HG02623 (cell line): ENCODE measurements around the gene TSPEAR.
"Not testable (repeated sequence)": the region's sequence is repeated elsewhere in the genome, so short reads cannot be mapped to it uniquely, and the experiment has no call there.

Experiments
- ATAC-seq: cut with Tn5 transposase; IDR thresholded peaks from one replicate; pipeline ENCODE4 v1.9.1; 2021; ENCODE audit warnings: moderate library complexity; ENCODE audit not compliant: unreplicated experiment

Gene TSPEAR

DNA sequence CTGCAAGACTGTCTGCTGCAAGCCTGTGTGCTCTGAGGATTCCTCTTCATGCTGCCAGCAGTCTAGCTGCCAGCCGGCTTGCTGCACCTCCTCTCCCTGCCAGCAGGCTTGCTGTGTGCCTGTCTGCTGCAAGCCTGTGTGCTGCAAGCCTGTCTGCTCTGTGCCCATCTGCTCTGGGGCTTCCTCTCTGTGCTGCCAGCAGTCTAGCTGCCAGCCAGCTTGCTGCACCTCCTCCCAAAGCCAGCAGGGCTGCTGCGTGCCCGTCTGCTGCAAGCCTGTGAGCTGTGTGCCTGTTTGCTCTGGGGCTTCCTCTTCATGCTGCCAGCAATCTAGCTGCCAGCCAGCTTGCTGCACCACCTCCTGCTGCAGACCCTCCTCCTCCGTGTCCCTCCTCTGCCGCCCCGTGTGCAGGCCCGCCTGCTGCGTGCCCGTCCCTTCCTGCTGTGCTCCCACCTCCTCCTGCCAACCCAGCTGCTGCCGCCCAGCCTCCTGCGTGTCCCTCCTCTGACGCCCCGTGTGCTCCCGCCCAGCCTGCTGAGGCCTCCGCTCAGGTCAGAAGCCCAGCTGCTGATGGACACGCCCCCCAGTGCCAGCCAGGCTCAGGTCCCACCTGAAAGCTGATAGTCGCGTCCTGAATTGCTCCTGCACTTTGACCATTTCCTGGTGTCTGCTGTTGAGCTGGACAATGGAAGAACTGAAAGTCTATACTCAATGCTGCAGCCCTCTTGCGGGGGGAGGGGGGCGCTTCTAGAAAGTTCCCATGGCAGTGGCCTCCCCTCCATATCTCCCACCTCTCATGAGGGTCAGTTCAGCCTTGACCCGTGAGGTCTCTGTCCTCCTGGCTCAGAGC lies 136.7 kb downstream of the TSPEAR start:
- ATAC-seq, result no peak

DNA sequence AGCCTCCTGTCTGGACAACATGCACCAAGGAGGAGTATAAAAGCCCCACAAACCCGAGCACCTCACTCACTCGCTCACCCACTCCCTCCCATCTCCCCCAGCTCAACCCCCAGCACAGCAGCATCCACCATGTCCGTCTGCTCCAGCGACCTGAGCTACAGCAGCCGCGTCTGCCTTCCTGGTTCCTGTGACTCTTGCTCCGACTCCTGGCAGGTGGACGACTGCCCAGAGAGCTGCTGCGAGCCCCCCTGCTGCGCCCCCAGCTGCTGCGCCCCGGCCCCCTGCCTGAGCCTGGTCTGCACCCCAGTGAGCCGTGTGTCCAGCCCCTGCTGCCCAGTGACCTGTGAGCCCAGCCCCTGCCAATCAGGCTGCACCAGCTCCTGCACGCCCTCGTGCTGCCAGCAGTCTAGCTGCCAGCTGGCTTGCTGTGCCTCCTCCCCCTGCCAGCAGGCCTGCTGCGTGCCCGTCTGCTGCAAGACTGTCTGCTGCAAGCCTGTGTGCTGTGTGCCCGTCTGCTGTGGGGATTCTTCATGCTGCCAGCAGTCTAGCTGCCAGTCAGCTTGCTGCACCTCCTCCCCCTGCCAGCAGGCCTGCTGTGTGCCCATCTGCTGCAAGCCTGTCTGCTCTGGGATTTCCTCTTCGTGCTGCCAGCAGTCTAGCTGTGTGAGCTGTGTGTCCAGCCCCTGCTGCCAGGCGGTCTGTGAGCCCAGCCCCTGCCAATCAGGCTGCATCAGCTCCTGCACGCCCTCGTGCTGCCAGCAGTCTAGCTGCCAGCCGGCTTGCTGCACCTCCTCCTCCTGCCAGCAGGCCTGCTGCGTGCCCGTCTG lies 137.5 kb downstream of the TSPEAR start, which contains the start of gene KRTAP10-4:
TSS of gene KRTAP10-4 (plus strand) at position 100 of the 827 bp plus-strand sequence. CDS start at position 130, 30 bp downstream.
- not testable (repeated sequence) for ATAC-seq

DNA sequence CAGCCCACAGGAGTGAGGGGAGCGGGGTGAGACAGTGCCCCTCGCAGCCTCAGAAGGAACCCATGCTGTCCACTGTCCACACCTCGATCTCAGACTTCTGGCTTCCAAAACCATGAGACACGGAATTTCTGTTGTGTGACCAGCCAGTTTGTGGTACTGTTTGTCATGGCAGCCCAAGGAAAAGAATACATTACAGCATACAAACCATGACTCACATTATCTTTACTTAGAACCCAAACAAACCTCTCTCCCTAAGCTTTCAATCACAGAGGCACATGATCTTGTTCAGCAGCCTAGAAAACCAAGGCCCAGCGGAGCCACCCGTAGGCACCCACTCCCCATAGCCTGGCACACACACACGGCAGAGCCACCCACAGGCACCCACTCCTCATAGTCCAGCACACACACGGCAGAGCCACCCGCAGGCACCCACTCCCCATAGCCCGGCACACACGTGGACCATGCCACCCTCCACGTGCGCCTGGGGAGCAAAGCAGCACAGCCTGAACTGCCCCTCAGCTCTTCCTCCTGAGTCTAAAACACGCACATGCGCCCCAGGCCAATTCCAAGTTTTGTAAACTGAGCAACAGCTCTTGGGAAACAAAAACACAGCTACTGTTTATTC lies 138.3 kb downstream of the TSPEAR start:
- no peak for ATAC-seq

DNA sequence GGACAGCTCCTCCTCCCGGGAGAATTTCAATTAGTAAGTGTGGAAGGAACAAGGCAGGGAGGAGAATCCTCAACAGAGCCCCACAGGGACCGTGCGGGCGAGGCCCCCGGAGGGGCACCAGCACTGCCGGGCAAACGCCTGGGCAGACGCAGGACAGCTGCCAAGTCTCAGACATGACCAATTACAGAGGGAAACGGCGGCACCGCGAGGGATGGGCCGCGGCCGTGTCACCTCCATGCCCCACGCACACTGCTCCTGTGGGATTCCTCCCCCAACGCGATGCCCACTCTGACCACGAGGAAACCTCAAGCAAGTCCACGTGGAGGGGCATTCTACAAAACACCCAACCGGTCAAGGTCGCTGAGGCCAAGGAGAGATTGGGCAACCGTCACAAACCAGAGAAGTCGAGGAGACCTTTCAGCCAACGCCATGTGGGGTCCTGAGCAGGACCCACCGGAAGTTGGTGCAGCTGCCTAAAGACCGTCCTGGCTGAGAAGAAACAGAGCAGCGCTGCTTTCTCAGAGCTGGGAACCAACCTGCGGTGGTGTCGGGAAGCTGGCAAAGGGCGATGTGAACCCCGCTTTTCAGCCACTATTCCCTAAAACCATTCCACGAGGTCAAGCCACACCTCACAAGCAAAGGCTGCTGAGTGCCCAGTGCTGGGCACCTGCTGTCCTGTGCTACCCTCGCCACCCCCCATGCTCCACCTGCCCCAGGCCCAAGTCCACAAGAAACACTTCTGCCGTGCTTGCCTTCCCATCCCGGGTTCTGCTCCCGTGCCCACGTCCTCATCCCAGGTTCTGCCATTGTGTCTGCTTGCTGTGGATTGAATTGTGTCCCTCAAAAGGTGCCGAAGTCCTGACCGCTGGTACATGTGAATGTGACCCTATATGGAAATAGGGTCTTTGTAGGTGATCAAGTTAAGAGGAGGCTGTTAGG lies 139.3 kb downstream of the TSPEAR start:
- no peak for ATAC-seq

DNA sequence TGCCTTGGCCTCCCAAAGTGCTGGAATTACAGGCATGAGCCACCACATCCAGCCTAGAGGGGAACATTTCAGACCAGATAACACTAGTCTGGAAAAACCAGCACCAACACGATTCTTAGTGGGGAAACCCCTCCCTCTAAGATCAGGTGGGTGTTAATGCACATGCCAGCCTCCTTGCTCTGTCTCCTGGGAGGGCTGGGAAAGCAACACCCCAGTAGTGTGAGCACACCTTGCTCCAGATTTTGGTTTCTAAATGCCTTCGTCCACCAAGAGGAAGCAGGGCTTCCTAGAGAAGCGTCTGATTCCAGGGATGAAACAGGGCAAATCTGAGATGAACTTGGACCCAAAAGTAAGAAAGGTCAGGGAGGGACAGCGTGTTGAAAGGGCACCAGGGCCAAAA lies 140.1 kb downstream of the TSPEAR start:
- ATAC-seq, result no peak

DNA sequence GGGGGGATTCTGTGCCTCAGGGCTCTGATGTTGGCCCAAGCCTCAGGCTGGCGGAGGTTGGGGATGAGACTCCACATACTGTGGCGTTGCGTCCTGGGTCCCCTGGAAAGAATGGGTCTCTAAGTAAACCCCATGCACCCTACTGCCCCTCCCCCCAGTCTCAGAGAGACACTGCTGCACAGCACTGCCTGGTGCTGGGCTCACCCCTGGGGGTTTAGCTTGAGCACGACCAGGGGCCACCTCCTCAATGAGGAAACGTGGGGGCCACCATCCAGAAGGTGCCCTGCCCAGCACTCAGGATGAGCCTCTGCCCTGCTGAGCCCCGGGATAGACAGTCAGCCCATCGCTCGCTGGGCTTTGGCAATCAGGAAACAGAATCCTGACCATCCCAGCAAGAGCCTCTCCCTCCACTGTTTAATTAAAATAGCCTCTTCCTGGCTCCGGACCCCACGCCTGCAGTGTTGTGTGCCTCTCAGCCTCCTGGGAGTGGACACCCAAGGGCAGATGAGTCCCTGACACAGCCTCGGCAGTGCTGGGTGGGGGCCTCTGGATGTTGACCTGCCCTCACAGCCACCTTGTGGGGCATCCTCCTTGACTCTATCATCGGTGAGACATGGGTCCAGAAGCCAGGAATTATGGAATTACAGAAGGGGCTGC lies 141.4 kb downstream of the TSPEAR start:
- ATAC-seq, result no peak

DNA sequence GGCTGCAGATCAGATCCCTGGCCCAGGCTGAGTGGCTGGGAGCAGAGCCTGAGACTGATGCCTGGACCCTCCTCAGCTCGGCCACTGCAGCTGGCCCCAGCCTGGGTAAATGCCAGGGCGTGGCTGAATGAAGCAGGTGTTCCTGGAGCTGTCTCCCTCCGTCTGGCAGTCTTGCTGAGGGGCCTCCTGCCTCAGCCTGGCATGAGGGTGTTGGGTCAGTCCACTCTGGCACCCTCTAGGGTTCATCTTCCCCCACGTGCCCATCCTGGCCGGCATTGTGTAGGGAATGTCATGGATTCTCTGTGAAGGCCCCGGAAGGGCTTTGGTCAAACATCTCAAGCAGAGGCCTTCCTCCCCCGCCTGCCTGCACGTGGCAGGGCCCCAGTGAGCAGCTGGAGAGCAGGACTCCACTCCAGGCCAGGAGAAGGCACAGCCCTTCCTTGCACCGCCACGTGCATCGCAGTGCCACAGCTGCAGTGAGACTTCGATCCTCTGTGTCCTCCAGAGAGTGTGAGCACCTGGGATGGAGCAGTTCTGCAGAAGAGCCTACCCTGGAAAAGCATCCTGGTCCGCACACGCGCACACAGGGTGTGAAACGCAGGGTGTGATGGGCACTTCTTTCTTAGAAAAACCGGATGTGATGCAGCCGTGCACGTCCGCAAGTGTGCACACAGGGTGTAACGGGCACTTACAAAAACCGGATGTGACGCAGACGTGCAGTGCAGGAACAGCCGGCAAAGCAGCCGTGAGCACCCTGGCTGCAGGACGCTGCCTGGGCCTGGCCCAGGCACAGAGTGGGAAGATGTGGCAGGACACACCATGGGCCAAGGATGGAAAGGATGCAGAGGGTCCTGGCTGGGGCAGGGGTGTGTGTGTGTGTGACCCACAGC lies 142.5 kb downstream of the TSPEAR start:
- no peak for ATAC-seq

DNA sequence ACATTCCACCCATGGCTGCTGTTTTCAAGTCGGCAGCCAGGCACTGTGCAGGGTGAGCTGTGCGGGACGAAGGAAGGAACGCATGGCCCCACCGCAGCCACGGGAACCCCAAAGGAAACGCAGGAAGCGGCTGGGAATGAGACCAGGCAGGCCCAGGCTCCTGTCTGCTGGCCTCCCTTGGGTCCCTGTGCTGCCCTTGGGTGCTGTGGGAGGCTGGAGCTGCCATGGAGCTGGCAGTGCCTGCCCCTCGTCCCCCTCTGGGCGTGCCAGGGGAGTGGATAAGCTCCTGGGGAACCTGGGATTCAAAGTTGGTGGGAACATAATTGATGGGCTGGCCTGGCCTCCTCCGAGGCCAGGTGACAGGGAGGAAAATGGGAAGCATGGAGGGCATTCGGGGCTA lies 143.1 kb downstream of the TSPEAR start:
- no peak for ATAC-seq

DNA sequence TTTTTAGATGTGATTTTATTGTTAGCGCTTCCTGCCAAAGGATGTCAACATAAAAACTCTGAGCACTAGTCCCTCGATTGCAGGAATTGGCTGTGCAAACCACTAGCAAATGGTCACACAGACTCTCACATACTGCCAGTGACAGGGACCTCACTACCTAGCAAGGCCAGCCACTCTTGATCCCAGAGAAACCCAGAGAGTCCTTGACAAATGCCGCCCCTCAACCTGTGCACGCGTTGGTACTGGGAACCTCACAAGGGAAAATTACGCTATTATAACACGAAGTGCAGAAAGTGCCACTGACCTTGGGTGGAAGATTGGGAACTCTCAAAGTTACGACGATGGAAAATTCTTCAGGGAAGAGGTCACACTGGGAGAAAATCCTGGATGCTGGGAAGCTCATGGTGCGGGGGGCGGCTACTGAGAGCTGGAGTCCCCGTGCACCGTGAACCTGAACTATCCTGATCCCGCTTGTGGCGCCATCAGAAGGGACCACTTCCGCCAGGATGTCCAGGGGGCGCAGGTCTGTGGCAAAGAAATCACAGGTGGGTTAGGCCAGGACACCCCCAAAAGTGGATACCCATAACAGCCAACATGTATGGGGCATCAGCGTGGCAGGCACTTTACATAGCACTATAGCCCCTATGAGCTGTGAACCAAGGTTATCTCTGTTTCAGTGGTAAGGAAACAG lies 143.7 kb downstream of the TSPEAR start:
- no peak for ATAC-seq

DNA sequence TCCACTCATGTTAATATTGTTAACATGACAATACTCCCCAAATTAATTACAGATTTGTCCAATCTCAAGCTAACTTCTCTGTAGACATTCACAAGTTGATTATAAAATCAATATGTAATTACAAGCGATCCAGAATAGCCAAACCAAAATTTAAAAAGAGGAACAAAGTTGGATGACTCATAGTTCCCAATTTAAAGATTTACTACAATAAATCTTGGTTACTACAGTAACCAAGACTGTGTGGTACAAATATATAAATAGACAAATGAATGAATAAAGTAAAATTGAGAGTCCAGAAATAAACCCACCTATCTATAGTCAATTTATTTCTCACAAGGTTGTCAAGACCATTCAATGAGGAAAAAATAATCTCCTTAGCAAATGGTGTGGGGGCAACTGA lies 145.0 kb downstream of the TSPEAR start:
- ATAC-seq, result no peak

DNA sequence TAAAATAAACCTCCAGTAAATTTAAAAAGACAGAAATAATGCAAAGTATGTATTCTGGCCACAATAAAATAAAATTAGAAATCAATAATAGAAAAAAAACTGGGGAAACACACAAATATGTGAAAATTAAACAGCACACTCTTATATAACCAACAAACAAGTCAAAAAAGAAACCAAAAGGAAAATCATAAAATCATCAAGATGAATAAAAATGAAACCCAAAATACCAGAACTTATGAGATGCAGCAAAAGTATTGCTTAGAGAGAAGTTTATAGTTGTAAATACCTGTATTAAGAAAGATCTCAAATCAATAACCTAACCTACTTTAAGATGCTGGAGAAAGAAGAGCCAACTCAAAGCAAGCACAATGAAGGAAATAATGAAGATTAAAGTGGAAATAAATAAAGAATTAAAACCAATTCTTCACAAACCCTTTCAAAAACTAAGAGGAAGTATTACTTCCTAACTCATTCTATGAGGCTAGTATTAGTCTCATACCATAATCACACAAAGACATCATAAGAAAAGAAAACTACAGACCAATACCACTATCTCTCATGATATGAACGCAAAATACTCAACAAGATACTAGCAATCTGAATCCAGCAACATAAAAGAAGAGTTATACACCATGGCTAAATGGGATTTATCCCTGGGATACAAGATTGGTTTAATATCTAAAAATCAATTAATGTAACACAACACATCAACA lies 146.3 kb downstream of the TSPEAR start:
- ATAC-seq, result no peak

DNA sequence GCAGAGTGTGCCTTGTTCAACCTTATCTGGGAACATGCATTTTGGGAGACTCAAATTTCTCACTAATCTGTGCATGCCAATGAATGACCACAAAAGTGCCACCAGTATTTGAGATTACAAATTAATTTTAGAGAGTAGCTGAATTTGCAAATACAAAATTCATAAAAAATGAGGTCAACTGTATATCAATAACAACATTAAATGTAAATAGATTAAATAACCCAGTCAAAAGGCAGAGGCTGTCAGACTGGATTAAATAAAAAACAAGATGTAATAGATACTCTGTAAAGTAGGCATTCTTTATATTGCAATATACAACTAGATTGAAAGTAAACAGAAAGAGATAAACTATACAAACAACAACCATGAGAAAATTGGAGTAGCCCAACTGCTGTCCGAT lies 147.3 kb downstream of the TSPEAR start:
- no peak for ATAC-seq

DNA sequence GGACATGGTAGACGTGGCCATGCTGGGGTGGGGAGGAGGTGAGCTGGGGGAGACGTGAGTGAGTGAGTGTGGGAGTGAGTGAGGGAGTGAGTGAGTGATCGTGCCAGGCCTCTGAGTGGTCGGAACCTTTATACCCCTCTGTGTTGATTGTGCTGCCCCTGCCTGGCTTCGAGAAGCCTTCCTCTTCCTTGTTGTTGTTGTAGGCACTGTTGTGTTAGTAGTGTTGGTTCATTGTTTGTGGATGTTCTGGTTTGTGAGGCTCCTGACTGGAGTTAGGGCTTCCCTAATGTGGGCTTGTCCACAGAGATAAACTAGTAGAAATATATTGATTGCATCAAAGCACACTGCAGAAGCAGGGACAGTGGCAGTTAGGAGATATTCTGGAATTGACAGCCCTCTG lies 152.7 kb downstream of the TSPEAR start, which contains the start of gene KRTAP10-3:
TSS of gene KRTAP10-3 (minus strand) at position 101 of the 400 bp plus-strand sequence. CDS start at position 21, 80 bp downstream.
- no peak for ATAC-seq

DNA sequence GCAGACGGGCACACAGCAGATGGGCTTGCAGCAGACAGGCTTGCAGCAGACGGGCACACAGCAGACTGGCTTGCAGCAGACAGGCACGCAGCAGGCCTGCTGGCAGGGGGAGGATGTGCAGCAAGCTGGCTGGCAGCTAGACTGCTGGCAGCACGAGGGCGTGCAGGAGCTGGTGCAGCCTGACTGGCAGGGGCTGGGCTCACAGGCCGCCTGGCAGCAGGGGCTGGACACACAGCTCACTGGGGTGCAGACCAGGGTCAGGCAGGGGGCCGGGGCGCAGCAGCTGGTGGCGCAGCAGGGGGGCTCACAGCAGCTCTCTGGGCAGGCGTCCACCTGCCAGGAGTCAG lies 153.1 kb downstream of the TSPEAR start:
- not testable (repeated sequence) for ATAC-seq

DNA sequence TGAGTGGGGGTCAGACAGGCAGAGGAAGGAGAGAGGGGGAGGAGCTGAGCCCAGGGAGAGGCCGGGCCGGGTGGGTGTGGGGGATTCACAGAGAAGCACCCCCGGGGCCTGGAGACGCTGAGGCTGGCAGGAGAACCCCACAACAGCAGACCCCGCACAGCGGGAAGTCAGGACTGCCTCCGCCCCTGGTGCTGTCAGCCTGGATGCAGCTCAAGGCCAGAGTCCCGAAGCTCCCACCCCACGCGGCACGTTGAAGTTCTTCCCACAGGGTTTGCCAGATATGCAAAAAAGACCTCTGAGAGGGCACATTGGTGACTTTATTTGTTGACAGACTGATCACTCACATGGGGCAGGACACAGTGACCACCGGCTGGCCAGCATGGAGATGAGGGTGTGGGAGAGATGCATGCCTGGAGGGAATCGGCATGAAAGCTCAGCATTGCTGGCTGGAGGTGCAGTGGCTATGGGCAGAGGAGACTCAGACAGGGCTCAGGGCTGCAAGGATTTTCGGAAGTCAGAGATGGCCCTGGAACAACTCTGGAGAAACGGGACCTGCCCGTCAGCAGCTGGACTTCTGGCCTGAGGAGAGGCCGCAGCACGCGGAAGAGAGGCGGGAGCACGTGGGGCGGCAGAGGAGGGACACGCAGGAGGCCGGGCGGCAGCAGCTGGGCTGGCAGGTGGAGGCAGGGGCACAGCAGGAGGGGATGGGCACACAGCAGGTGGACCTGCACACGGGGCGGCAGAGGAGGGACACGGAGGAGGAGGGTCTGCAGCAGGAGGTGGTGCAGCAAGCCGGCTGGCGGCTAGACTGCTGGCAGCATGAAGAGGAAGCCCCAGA lies 153.7 kb downstream of the TSPEAR start:
- ATAC-seq, result no peak

DNA sequence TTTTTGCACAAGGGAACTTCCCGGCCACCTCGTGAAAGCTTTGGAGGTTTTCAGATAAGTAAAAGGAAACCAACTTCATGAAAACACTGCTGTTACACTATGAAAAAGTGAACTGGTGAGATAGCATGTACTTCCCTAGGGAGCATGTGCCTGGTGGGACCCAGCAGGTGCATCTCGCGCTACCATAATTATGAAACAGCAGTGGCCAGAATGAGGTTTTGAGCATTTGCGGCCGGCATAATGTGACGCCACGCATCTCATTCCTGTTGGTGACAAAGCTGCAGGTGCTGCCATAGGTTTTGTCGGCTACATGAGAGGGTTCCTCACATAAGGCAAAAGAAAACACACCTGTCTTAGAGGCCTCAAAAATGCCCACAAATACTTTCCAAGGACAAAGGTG lies 154.5 kb downstream of the TSPEAR start:
- ATAC-seq, result no peak
